Small intestine (tissue), 7 donors: ENCODE measurements around the gene ANKRD23. TPM values are rescaled to one million over a fixed set of nuclear protein-coding genes. Genes with fewer than 3 reads are reported as not detected.

Experiments
- DNase-seq, 2 donors: peaks; one replicate each; pipeline versions ENCODE4 v3.0.0 to v3.0.0-alpha.2; 2013
- FAIRE-seq: peaks from 2 replicates; lab custom pipeline; 2012; peaks lifted over from hg19 to GRCh38; lab: Jason Lieb, UNC
- H3K27ac ChIP-seq, 3 donors: one replicate each; pipeline ENCODE4 v1.5.1; 2013; ENCODE audit warnings: low read length in 2 of 3, mild to moderate bottlenecking in 2 of 3, control low read depth in 1 of 3, inconsistent platforms in 1 of 3, low read depth in 1 of 3, moderate library complexity in 1 of 3
- H3K27me3 ChIP-seq, 3 donors: one replicate each; pipeline ENCODE4 v1.6.1; 2013; ENCODE audit warnings: low read length in 3 of 3, inconsistent platforms in 1 of 3; ENCODE audit not compliant: control insufficient read depth in 3 of 3, insufficient read depth in 3 of 3
- H3K36me3 ChIP-seq, 3 donors: one replicate each; pipeline ENCODE4 v1.6.1; 2013; ENCODE audit warnings: low read length in 3 of 3, inconsistent platforms in 1 of 3, low read depth in 1 of 3, mild to moderate bottlenecking in 1 of 3, moderate library complexity in 1 of 3; ENCODE audit not compliant: control insufficient read depth in 3 of 3, insufficient read depth in 2 of 3
- H3K4me1 ChIP-seq, 3 donors: one replicate each; pipeline ENCODE4 v1.6.1; 2013; ENCODE audit warnings: low read length in 2 of 3, inconsistent platforms in 1 of 3, low read depth in 1 of 3, mild to moderate bottlenecking in 1 of 3, moderate library complexity in 1 of 3; ENCODE audit not compliant: control insufficient read depth in 3 of 3, insufficient read depth in 2 of 3
- H3K4me3 ChIP-seq, 3 donors: one replicate each; pipeline ENCODE4 v1.5.1; 2013; ENCODE audit warnings: low read length in 3 of 3, control low read depth in 1 of 3, inconsistent platforms in 1 of 3, low read depth in 1 of 3, mild to moderate bottlenecking in 1 of 3, moderate library complexity in 1 of 3
- H3K9me3 ChIP-seq, 2 donors: one replicate each; pipeline ENCODE4 v1.6.1; 2013; ENCODE audit warnings: low read depth in 1 of 2, low read length in 1 of 2; ENCODE audit not compliant: control insufficient read depth in 2 of 2, insufficient read depth in 1 of 2
- WGBS, 3 donors: extraction: QIAGEN DNeasy Blood & Tissue Kit; methylation state at CpG; one replicate each; pipeline ENCODE4 v1.1.7; 2013; 5-methylcytosine and 5-hydroxymethylcytosine counted together
- polyA plus RNA-seq, 4 donors: library from polyadenylated mRNA; stranded (reverse) in 3 of 4; unstranded in 1 of 4; fragments of 200-250 nt in 3 of 4; fragments of 120-200 nt in 1 of 4; gene quantifications; one replicate each; pipeline versions ENCODE4 v1.2.1 to v1.2.3, GENCODE V29; 2013
- donor health status: healthy with polysubstance abuse.
- donor health status: control.
- donor health status: control.
- donor health status: Bipolar disorder and iron deficiency.
- donor health status: healthy.

Gene ANKRD23
- polyA plus RNA-seq, 4 donors, result 2.2 to 4.0 (median 3.2) TPM

GRCh38 chr2:96815326-96816126 is 28.3 kb downstream of the ANKRD23 start:
- no peaks in the 10 kb centered on the region for H3K9me3 ChIP-seq
- H3K4me3 ChIP-seq, result peak overlapping the region; percentile 50 to 73 (median 68)
- DNase-seq, result peak; percentile 38 to 65
- H3K27ac ChIP-seq, result peak overlapping the region; percentile 89 to 98 (median 90)
- no peak for FAIRE-seq
- no peaks in the 10 kb centered on the region for H3K27me3 ChIP-seq
- H3K36me3 ChIP-seq, result peaks cover 0 to 31% (median 0%) of the 10 kb centered on the region in 3 donors
- WGBS, 3 donors, result 1 to 2% (median 1%) methylated on average over 41 to 60 of the region's 60 CpGs
- H3K4me1 ChIP-seq, result peaks cover 13 to 29% (median 17%) of the 10 kb centered on the region in 3 donors

- DNase-seq, result peak; percentile 63 to 74
Observed at GRCh38 chr2:96813656-96814055, 30.2 kb downstream of the ANKRD23 start.

DNA sequence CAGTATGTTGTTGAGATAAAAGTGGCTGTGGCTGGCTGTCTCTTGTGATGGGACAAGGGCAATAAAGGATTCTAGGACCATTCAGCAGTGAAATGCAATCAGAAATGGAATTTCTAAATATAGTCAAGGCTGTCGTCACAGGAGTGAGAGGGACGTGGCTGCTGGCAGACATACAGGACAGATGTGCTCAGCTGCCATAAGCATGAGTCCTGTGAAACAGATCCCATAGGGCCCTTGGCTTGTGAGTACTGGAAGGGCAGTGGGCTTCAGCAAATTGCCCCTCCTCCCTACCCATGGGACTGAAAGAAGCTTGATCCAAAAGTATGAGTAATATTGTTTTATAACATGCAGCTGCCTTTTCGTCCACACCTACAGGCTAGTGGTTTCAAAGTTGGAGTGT is 31.9 kb downstream of the ANKRD23 start:
- peaks cover 0 to 39% (median 5%) of the 10 kb centered on the region in 3 donors for H3K36me3 ChIP-seq
- WGBS, 3 donors, result 28 to 50% (median 33%) methylated on average over 3 of the region's 3 CpGs
- DNase-seq (peak in 1 of 2 donors; percentile 31), FAIRE-seq (no peak)
- peak overlapping the region in 2 of 3 donors; percentile 1 to 8 for H3K27ac ChIP-seq
- H3K9me3 ChIP-seq, result no peaks in the 10 kb centered on the region
- no peak overlapping the region for H3K4me3 ChIP-seq
- no peaks in the 10 kb centered on the region for H3K27me3 ChIP-seq
- H3K4me1 ChIP-seq, result peaks cover 4 to 13% (median 4%) of the 10 kb centered on the region in 3 donors

More at GRCh38 chr2:96813656-96814055, 30.2 kb downstream of the ANKRD23 start:
- no peaks in the 10 kb centered on the region for H3K27me3 ChIP-seq
- H3K4me1 ChIP-seq, result peaks cover 5 to 17% (median 5%) of the 10 kb centered on the region in 3 donors
- no peak overlapping the region for H3K4me3 ChIP-seq
- FAIRE-seq, result no peak
- H3K27ac ChIP-seq, result peak overlapping the region in 1 of 3 donors; percentile 38
- H3K36me3 ChIP-seq, result peaks cover 0 to 35% (median 5%) of the 10 kb centered on the region in 3 donors
- no peaks in the 10 kb centered on the region for H3K9me3 ChIP-seq
- WGBS, 3 donors, result 36 to 73% (median 47%) methylated on average over 4 of the region's 4 CpGs

DNA sequence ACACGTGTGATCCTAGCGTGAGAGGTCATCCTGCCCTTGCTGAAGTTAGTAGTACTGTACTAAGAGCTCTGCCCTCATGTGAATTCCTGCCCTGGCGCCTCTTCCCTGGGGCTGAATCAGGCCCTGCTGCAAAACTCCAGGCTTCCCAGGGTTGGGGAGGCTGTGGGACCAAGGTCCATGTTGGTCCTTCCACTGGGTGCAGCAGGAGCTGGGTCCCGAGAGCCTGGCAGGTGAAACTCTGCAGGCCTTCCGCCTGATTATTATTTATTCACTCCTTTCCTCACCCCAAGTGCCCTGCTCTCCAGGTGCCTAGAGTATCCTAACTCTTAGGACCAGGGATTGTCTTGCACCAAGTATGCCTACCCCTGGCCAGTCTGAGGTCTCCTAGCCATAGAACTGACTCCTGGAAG is 33.0 kb downstream of the ANKRD23 start:
- 21 to 64% (median 44%) methylated on average over 5 of the region's 5 CpGs for WGBS, 3 donors
- peaks cover 0 to 43% (median 5%) of the 10 kb centered on the region in 3 donors for H3K36me3 ChIP-seq
- no peaks in the 10 kb centered on the region for H3K27me3 ChIP-seq
- FAIRE-seq, result no peak
- no peaks in the 10 kb centered on the region for H3K9me3 ChIP-seq
- DNase-seq, result peak; percentile 21 to 77
- peak overlapping the region in 1 of 3 donors; percentile 39 for H3K27ac ChIP-seq
- H3K4me1 ChIP-seq, result peaks cover 4 to 13% (median 4%) of the 10 kb centered on the region in 3 donors
- no peak overlapping the region for H3K4me3 ChIP-seq

- peaks cover 0 to 43% (median 5%) of the 10 kb centered on the region in 3 donors for H3K36me3 ChIP-seq
- no peak for FAIRE-seq
Observed at GRCh38 chr2:96809951-96810782, 33.7 kb downstream of the ANKRD23 start.

GRCh38 chr2:96809216-96809882 is 34.5 kb downstream of the ANKRD23 start:
- Histone ChIP-seq H3K36me3 (peaks cover 0 to 47% (median 5%) of the 10 kb centered on the region in 3 donors), H3K9me3 (no peaks in the 10 kb centered on the region), H3K27me3 (no peaks in the 10 kb centered on the region), H3K4me1 (peaks cover 4 to 9% (median 4%) of the 10 kb centered on the region in 3 donors), H3K4me3 (no peak overlapping the region), H3K27ac (no peak overlapping the region)
- DNase-seq (no peak), FAIRE-seq (no peak)
- WGBS, 3 donors, result 86 to 87% (median 86%) methylated on average over 13 of the region's 13 CpGs

More at GRCh38 chr2:96809951-96810782, 33.7 kb downstream of the ANKRD23 start:
- Histone ChIP-seq H3K4me3 (no peak overlapping the region), H3K4me1 (peaks cover 4 to 10% (median 4%) of the 10 kb centered on the region in 3 donors), H3K9me3 (no peaks in the 10 kb centered on the region), H3K27ac (no peak overlapping the region), H3K27me3 (no peaks in the 10 kb centered on the region)
- 46 to 70% (median 67%) methylated on average over 12 of the region's 12 CpGs for WGBS, 3 donors
- no peak for DNase-seq

GRCh38 chr2:96808176-96808837 is 35.5 kb downstream of the ANKRD23 start:
- no peak overlapping the region for H3K27ac ChIP-seq
- 79 to 85% (median 84%) methylated on average over 10 of the region's 10 CpGs for WGBS, 3 donors

More at GRCh38 chr2:96808176-96808837, 35.5 kb downstream of the ANKRD23 start:
- Histone ChIP-seq H3K9me3 (no peaks in the 10 kb centered on the region), H3K27me3 (no peaks in the 10 kb centered on the region), H3K36me3 (peaks cover 0 to 52% (median 5%) of the 10 kb centered on the region in 3 donors), H3K4me3 (no peak overlapping the region), H3K4me1 (peaks cover 4 to 7% (median 4%) of the 10 kb centered on the region in 3 donors)
- FAIRE-seq (no peak), DNase-seq (no peak)
